Heart right ventricle (tissue), 16 donors: Measurements from ENCODE around the gene ZNF469. TPM values are rescaled to one million over a fixed set of nuclear protein-coding genes. Genes with fewer than 3 reads are reported as not detected.
A peak's percentile ranks its signal among the peaks of the same experiment; 100 is the strongest.

ENCODE experiments used
- ATAC-seq, 8 donors: fragments of 200-7000 bp; cut with Tn5 transposase; one replicate each; pipeline ENCODE4 v1.9.1; 2020; ENCODE audit warnings: mild to moderate bottlenecking in 8 of 8, moderate library complexity in 8 of 8, moderate number of reproducible peaks in 1 of 8
- DNase-seq, 2 donors: peaks; one replicate each; pipeline ENCODE4 v3.0.0-alpha.2; 2020
- H3K27ac ChIP-seq, 10 donors: fragments of 200-600 bp; sonication (generic) in 2 of 10; one replicate each; pipeline versions ENCODE4 v1.5.0 to v1.8.0; 2020 to 2022; ENCODE audit warnings: mild to moderate bottlenecking in 3 of 10
- H3K27me3 ChIP-seq, 7 donors: fragments of 200-600 bp; one replicate each; pipeline ENCODE4 v1.8.0; 2021 to 2022; ENCODE audit warnings: mild to moderate bottlenecking in 2 of 7
- H3K36me3 ChIP-seq, 9 donors: fragments of 200-600 bp; sonication (generic) in 1 of 9; one replicate each; pipeline versions ENCODE4 v1.5.0 to v1.8.0; 2020 to 2022; ENCODE audit warnings: mild to moderate bottlenecking in 2 of 9
- H3K4me1 ChIP-seq, 9 donors: fragments of 200-600 bp; sonication (generic) in 1 of 9; one replicate each; pipeline versions ENCODE4 v1.5.0 to v1.8.0; 2020 to 2022; ENCODE audit warnings: mild to moderate bottlenecking in 4 of 9
- H3K4me3 ChIP-seq, 10 donors: fragments of 200-600 bp; sonication (generic) in 2 of 10; one replicate each; pipeline versions ENCODE4 v1.5.0 to v1.8.0; 2020 to 2022; ENCODE audit warnings: mild to moderate bottlenecking in 7 of 10, moderate library complexity in 2 of 10
- H3K9me3 ChIP-seq, 11 donors: fragments of 200-600 bp in 10 of 11; sonication (generic) in 2 of 11; one replicate each; pipeline versions ENCODE4 v1.5.0 to v1.8.0; 2013 to 2022; ENCODE audit warnings: mild to moderate bottlenecking in 2 of 11, control low read depth in 1 of 11, moderate library complexity in 1 of 11
- WGBS, 2 donors: extraction: QIAGEN DNeasy Blood & Tissue Kit; methylation state at CpG; one replicate each; pipeline ENCODE4 v1.1.7; 2013; ENCODE audit warnings: inconsistent platforms in 1 of 2; 5-methylcytosine and 5-hydroxymethylcytosine counted together
- intact Hi-C, 10 donors: fragments of 100-400 bp; cut with DNase I; formaldehyde crosslinking; loops; one replicate each; pipeline versions ENCODE4 v1.11.1 to v1.14.2; 2022
- polyA plus RNA-seq, 2 donors: library from polyadenylated mRNA; stranded (reverse); fragments of 200-250 nt; gene quantifications; one replicate each; pipeline ENCODE4 v1.2.3, GENCODE V29; 2013
- total RNA-seq, 10 donors: library from RNA; stranded (reverse); fragmentation: NEBNext Ultra II Directional in 3 of 10; extraction: Animal tissue kit (Norgen Biotek cat#: 25700) in 3 of 10; gene quantifications; one replicate each; pipeline versions ENCODE4 v1.2.1 to v1.2.4, GENCODE V29; 2021 to 2023
- TF ChIP-seq, protein P1 (sequence below), 9 donors: fragments of 200-600 bp; sonication (generic) in 2 of 9; IDR thresholded peaks; one replicate each; pipeline versions ENCODE4 v1.5.0 to v1.8.0; 2021 to 2022; ENCODE audit warnings: antibody characterized with exemption in 9 of 9, mild to moderate bottlenecking in 5 of 9, moderate library complexity in 1 of 9
- donor health status: Arrhythmogenic right ventricular cardiomyopathy.
- donor health status: ischemic (EF 13 %, LVEDD 7.1; RV severe dilation, severe dysfunction).
- donor health status: healthy with polysubstance abuse.
- donor health status: DM: no; HTN: yes; CAD: no.
- donor health status: DM: no; HTN: no; CAD: no.
- donor health status: ischemic (EF 25% LVEDD 6.9; RV normal size, moderate dysfunction).
- donor health status: ischemic (EF 25% LVEDD 5.7; RV mildly dilated, moderate dysfunction).
- donor health status: healthy.
- donor health status: DM: yes; HTN: yes; CAD: no.
- donor health status: Ischemic cardiomyopathy.
- donor health status: ischemic (EF 35%, LVEDD 5.7; RV mildly dilated, moderate dysfunction).
- donor health status: nonischemic (EF 11% LVEDD 7.7; RV severe dilation, severe dysfunction).
- donor health status: DM: yes; HTN: yes; CAD: no.
- donor health status: PGD.
- donor health status: ischemic (EF 29% LVEDD 5.4; RV normal size, mild dysfunction).
- donor health status: nonischemic (EF 23%, LVEDD 6.1; RV moderate dilation, normal function).

The ZNF469 gene
- total and polyA plus RNA-seq, 12 donors, result 0.23 to 1.7 (median 1.00) TPM

DNA sequence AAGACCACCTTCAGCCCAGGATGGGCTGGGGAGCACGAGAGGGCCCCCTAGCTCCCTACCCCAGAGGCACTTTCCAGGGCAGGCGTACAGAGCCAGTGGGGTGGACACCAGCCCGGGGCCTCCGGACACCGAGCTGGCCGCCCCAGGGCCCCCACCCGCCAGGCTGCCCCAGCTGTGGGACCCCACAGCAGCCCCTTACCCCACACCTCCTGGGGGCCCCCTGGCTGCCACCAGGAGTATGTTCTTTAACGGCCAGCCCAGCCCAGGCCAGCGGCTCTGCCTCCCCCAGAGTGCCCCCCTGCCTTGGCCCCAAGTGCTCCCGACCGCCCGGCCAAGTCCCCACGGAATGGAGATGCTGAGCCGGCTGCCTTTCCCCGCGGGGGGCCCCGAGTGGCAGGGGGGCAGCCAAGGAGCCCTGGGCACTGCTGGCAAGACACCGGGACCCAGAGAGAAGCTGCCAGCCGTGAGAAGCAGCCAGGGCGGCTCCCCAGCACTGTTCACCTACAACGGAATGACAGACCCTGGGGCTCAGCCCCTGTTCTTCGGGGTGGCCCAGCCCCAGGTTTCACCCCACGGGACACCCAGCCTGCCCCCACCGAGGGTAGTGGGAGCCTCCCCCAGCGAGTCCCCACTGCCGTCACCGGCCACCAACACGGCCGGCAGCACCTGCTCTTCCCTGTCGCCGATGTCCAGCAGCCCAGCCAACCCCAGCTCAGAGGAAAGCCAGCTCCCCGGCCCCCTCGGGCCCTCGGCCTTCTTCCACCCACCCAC is 46.0 kb downstream of the ZNF469 start:
- no peaks in the 10 kb centered on the region for H3K9me3 ChIP-seq
- peaks cover 9 to 42% (median 34%) of the 10 kb centered on the region in 7 donors for H3K27me3 ChIP-seq
- no peaks in the 10 kb centered on the region for H3K36me3 ChIP-seq
- TF ChIP-seq, protein P1, sequence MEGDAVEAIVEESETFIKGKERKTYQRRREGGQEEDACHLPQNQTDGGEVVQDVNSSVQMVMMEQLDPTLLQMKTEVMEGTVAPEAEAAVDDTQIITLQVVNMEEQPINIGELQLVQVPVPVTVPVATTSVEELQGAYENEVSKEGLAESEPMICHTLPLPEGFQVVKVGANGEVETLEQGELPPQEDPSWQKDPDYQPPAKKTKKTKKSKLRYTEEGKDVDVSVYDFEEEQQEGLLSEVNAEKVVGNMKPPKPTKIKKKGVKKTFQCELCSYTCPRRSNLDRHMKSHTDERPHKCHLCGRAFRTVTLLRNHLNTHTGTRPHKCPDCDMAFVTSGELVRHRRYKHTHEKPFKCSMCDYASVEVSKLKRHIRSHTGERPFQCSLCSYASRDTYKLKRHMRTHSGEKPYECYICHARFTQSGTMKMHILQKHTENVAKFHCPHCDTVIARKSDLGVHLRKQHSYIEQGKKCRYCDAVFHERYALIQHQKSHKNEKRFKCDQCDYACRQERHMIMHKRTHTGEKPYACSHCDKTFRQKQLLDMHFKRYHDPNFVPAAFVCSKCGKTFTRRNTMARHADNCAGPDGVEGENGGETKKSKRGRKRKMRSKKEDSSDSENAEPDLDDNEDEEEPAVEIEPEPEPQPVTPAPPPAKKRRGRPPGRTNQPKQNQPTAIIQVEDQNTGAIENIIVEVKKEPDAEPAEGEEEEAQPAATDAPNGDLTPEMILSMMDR (IDR thresholded peaks at IDR 0.05), result no peak
- DNase-seq (no peak), ATAC-seq (no peak)
- peaks cover 0 to 37% (median 22%) of the 10 kb centered on the region in 9 donors for H3K4me1 ChIP-seq
- no peak overlapping the region for H3K27ac ChIP-seq
- no peak overlapping the region for H3K4me3 ChIP-seq
- WGBS, 2 donors, result 78 to 84% methylated on average over 34 of the region's 34 CpGs
- intact Hi-C loops, result no loop called here

DNA sequence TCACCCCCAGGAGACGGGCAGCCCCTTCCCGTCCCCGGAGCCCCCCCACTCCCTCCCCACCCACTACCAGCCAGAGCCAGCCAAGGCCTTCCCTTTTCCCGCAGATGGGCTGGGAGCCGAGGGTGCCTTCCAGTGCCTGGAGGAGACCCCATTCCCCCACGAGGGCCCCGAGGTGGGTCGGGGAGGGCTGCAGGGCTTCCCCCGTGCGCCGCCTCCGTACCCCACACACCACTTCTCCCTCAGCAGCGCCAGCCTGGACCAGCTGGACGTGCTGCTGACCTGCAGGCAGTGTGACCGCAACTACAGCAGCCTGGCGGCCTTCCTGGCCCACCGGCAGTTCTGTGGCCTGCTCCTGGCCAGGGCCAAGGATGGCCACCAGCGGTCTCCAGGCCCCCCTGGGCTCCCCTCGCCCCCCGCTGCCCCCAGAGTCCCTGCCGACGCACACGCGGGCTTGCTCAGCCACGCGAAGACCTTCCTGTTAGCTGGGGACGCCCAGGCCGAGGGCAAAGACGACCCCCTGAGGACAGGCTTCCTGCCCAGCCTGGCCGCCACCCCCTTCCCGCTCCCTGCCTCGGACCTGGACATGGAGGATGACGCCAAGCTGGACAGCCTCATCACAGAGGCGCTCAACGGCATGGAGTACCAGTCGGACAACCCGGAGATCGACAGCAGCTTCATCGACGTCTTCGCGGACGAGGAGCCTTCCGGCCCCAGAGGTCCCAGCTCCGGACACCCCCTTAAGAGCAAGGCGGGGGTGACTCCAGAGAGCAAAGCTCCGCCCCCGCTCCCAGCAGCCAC is 46.8 kb downstream of the ZNF469 start:
- DNase-seq, result no peak
- Histone ChIP-seq H3K9me3 (no peaks in the 10 kb centered on the region), H3K36me3 (no peaks in the 10 kb centered on the region), H3K4me3 (peak overlapping the region; percentile 16 to 72 (median 56)), H3K4me1 (peaks cover 0 to 32% (median 19%) of the 10 kb centered on the region in 9 donors), H3K27me3 (peaks cover 9 to 48% (median 34%) of the 10 kb centered on the region in 7 donors), H3K27ac (peak overlapping the region in 3 of 10 donors; percentile 65 to 89 (median 67))
- intact Hi-C loops, result loop anchor here in 7 of 10 donors (5.0 to 10.0 kb wide), 4 partner anchors 232 to 455 kb away; no protein-coding TSS in a partner anchor
- 66 to 70% methylated on average over 47 to 48 of the region's 48 CpGs for WGBS, 2 donors
- ATAC-seq, result no peak
- TF ChIP-seq, protein P1 (IDR thresholded peaks at IDR 0.05), result no peak

DNA sequence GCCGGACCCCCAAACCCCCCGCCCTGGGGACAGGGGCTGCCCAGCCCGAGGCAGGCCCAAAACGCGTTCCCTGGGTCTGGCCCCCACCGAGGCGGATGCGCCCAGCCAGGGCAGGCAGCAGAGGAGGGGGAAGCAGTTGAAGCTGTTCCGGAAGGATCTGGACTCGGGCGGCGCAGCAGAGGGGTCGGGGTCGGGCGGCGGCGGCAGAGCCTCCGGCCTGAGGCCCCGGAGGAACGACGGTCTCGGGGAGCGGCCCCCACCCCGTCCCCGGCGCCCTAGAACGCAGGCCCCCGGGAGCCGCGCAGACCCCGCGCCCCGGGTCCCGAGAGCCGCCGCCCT is 47.4 kb downstream of the ZNF469 start:
- DNase-seq, result peak in 1 of 2 donors; percentile 16
- TF ChIP-seq, protein P1 (IDR thresholded peaks at IDR 0.05), result no peak
- ATAC-seq, result peak in 4 of 8 donors; percentile 6 to 42 (median 10)
- Histone ChIP-seq H3K27ac (peak overlapping the region in 6 of 10 donors; percentile 59 to 89 (median 65)), H3K4me3 (peak overlapping the region; percentile 16 to 72 (median 56)), H3K9me3 (no peaks in the 10 kb centered on the region), H3K4me1 (peaks cover 0 to 26% (median 15%) of the 10 kb centered on the region in 9 donors), H3K27me3 (peaks cover 9 to 48% (median 34%) of the 10 kb centered on the region in 7 donors), H3K36me3 (no peaks in the 10 kb centered on the region)
- WGBS, 2 donors, result 6 to 9% methylated on average over 14 to 36 of the region's 36 CpGs
- intact Hi-C loops, result loop anchor here in 7 of 10 donors (5.0 to 10.0 kb wide), 4 partner anchors 233 to 455 kb away; no protein-coding TSS in a partner anchor
